Cortex of kidney (tissue), 1 donor: ENCODE data around the gene KCNT1.

Experiments
- DNase-seq: peaks from one replicate; lab custom pipeline; 2025; lab: John Stamatoyannopoulos, UW

Gene KCNT1

DNA sequence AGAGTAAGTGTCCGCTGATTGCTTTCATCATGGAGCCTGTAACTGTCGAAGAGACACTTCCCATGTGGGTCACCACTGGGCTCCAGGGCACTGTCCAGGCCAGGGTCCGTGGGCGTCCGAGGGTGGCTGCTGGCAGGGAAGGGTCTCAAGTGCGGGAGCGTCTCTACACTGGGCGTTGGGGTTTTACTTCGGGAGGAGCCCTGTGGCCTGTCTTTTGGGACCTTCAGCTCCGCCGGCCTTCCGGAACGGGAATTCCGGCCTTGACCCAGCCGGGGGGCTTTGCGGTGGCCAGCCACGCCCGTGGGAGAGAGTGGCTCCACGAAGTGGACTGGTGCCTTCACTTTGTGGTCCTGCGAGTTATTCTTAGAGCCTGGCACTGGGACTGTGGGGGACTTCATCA lies 119.1 kb downstream of the KCNT1 start:
- DNase-seq = no peak

DNA sequence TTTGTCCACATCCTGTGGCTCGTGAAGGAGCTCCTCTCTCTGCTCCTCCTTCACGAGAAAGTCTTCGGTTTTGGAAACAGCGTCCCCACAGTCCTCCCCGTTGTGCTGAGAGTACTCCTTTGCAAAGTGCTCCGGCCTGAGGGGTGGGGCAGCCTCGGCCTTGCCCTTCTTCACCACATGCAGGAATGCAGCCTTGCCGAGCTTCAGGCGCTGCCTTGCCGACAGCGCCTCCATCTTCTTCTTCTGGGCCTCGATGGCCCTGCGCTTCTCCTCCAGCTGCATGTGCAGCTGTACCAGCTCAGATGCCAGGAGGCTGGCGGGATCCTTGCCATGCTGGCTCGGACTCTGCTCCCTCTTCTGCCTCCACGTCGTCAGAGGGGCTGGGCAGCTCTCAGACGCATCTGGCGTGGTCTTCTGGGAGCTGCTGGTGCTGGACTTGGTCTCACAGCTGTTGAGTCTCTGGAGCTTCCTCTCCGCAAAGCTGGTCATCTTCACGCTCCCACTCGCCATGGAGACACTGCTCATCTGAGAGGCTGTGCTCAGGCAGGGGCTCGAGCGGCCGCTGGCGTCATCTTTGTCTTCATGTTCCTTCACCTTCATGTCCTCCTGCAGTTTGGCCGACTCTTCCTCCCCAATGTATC lies 119.9 kb downstream of the KCNT1 start:
- no peak for DNase-seq

- DNase-seq = no peak
Measured at GRCh38 chr9:135822374-135822755, 120.4 kb downstream of the KCNT1 start.

DNA sequence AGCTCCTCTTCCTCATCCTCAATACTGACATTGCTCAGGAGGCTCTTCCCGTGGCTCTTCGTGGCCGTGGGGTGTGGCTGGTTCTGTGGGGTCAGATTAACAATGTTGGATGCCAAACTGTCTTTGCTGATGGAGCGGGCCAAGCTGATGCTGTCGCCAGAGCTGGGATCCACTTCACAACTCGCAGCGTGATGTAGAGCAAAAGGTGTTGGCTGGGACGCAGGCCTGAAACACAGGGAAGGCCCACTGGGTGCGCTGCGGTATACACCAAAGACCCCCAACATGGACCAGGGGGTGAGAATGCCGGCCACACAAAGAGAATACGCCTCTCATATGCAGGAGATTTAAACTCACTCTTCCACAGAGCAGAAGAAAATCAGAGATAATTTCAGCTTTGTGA lies 121.1 kb downstream of the KCNT1 start:
- no peak for DNase-seq

- no peak for DNase-seq
Measured at GRCh38 chr9:135825435-135826187, 123.6 kb downstream of the KCNT1 start.

- DNase-seq = no peak
Measured at GRCh38 chr9:135826188-135826545, 124.2 kb downstream of the KCNT1 start.

DNA sequence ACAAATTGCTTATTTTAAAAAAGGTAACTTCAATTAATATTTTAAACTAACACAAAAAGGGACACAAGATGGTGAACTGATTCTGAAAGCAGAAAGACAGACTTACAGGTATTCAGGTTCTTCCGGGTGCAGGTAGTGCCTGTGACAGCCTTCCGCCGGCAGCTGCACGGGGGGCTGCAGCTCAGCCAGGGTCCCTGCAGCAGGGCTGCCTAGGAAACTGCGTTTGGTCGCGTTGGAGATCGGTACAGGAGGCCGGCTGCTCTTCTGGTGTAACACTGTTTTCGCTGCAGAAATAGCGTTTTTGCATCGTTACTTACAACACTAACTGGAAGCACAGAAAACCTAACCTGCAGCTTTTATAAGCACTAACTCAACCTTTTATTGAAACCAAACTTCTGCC lies 125.3 kb downstream of the KCNT1 start:
- no peak for DNase-seq

GRCh38 chr9:135827866-135828580 lies 126.0 kb downstream of the KCNT1 start:
- DNase-seq = no peak

DNA sequence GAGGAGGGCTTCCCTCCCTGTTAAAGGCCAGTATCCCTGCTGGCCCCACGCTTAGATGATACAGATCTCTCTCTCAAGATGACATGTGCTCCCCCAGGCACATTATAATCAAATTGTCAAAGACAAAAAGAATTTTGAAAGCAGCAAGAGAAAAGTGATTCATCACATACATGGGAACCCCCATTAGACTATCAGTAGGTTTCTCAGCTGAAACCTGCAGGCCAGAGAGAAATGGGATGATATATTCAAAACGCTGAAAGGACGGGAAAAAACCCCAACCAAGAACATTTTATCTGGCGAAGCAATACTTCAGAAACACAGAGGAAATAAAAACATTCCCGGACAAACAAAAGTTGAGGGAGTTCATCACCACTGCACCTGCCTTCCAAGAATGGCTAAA lies 126.7 kb downstream of the KCNT1 start:
- no peak for DNase-seq

- DNase-seq = no peak
Measured at GRCh38 chr9:135830496-135830895, 128.5 kb downstream of the KCNT1 start.

- no peak for DNase-seq
Measured at GRCh38 chr9:135833864-135834263, 131.9 kb downstream of the KCNT1 start.

DNA sequence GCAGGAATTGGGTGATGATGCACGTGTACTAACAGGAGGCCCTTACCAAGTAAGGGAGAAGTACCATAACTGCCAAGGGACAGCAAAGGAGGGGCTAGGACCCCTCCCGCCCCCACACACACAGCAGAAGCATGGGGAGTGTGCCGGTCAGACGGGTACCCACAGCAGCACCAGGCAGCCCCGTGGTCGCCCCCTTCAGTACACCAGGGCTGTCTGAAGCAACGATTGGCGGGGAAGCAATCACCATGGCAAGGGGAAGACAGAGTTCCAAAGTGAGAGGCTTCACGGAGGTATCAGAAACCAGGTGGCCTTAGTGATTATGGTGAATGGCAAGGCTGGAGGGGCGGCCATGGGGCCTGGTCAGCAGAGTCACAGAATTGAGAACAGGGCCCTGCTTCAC lies 133.1 kb downstream of the KCNT1 start:
- no peak for DNase-seq

GRCh38 chr9:135839516-135839915 lies 137.5 kb downstream of the KCNT1 start:
- DNase-seq = no peak

DNA sequence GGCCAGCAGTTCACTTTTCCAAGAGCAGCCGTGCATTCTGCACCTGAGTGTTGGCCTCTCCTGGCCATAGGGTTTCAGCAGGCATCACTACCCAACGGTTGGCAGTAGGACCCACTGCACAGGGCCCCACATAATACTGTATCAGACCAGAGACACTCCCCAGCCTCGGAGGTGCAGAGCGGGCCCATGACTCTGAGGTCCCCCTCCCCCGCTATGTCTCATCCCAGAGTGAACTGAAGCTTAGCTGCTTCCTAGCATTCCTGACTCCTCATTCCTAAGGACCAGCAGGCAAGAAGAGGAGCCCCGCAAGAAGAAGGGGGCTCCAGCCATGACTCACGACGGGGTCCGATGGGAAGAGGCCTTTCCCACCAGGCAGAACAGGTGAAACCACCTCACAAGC lies 138.1 kb downstream of the KCNT1 start:
- DNase-seq = no peak

DNA sequence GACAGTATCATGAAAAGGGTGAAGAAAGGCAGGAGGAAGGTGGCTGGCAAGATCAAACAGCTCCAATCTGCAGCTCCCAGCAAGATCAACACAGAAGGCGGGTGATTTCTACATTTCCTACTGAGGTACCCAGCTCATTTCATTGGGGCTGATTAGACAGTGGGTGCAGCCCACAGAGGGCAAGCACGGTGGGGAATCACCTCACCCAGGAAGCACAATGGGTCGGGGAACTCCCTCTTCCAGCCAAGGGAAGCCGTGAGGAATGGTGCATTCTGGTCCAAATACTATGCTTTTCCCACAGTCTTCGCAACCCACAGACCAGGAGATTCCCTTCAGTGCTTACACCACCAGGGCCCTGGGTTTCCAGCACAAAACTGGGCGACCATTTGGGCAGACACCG lies 138.6 kb downstream of the KCNT1 start:
- DNase-seq = no peak
